Liver (tissue), 9 donors: Measurements from ENCODE around the gene TAS2R5. TPM values are rescaled to one million over a fixed set of nuclear protein-coding genes. Genes with fewer than 3 reads are reported as not detected.

ENCODE experiments used
- DNase-seq: peaks from one replicate; pipeline ENCODE4 v3.0.0-alpha.2; 2017; ENCODE audit warnings: low spot score
- H3K27ac ChIP-seq, 2 donors: one replicate each; pipeline ENCODE4 v1.7.0; 2013; ENCODE audit warnings: inconsistent platforms in 2 of 2, low read length in 2 of 2, control low read depth in 1 of 2, low read depth in 1 of 2, mild to moderate bottlenecking in 1 of 2
- H3K27me3 ChIP-seq, 4 donors: one replicate each; pipeline versions ENCODE4 v1.6.1 to v1.7.0; 2013; ENCODE audit warnings: low read length in 3 of 4, inconsistent platforms in 1 of 4, mild to moderate bottlenecking in 1 of 4, moderate library complexity in 1 of 4; ENCODE audit not compliant: control insufficient read depth in 4 of 4, insufficient read depth in 4 of 4
- H3K36me3 ChIP-seq, 4 donors: one replicate each; pipeline versions ENCODE4 v1.6.1 to v1.7.0; 2013; ENCODE audit warnings: low read length in 3 of 4, mild to moderate bottlenecking in 3 of 4, low read depth in 1 of 4, moderate library complexity in 1 of 4; ENCODE audit not compliant: control insufficient read depth in 4 of 4, insufficient read depth in 3 of 4
- H3K4me1 ChIP-seq, 4 donors: one replicate each; pipeline versions ENCODE4 v1.6.1 to v1.7.0; 2013; ENCODE audit warnings: low read length in 3 of 4, mild to moderate bottlenecking in 3 of 4, moderate library complexity in 1 of 4; ENCODE audit not compliant: control insufficient read depth in 4 of 4, insufficient read depth in 4 of 4
- H3K4me3 ChIP-seq, 3 donors: one replicate each; pipeline versions ENCODE4 v1.6.1 to v1.7.0; 2013; ENCODE audit warnings: low read length in 3 of 3, control low read depth in 1 of 3, low read depth in 1 of 3, mild to moderate bottlenecking in 1 of 3
- H3K9ac ChIP-seq, 2 donors: one replicate each; pipeline ENCODE4 v1.7.0; 2013; ENCODE audit warnings: low read length in 2 of 2, mild to moderate bottlenecking in 2 of 2, moderate library complexity in 2 of 2, control low read depth in 1 of 2, low read depth in 1 of 2
- H3K9me3 ChIP-seq, 4 donors: one replicate each; pipeline versions ENCODE4 v1.6.1 to v1.7.0; 2013; ENCODE audit warnings: low read length in 3 of 4; ENCODE audit not compliant: control insufficient read depth in 4 of 4
- ATF3 ChIP-seq: IDR thresholded peaks from 2 replicates; pipeline ENCODE4 v1.6.1; 2016; ENCODE audit warnings: antibody characterized with exemption
- CTCF ChIP-seq: fragments of 150-350 bp; IDR thresholded peaks from 2 replicates; pipeline ENCODE4 v1.5.1; 2017; ENCODE audit warnings: improper control_type of control experiment, low read depth, low read length; ENCODE audit not compliant: missing input control
- EGR1 ChIP-seq, 2 donors: IDR thresholded peaks; 2 replicates each; pipeline ENCODE4 v1.6.1; 2016 to 2018; ENCODE audit warnings: antibody characterized with exemption in 2 of 2, low read depth in 2 of 2
- FOXA1 ChIP-seq: IDR thresholded peaks from 2 replicates; pipeline ENCODE4 v1.6.1; 2016; ENCODE audit warnings: antibody characterized with exemption
- FOXA2 ChIP-seq: IDR thresholded peaks from 2 replicates; pipeline ENCODE4 v1.6.1; 2016; ENCODE audit warnings: antibody characterized with exemption
- GABPA ChIP-seq, 2 donors: IDR thresholded peaks in 1 of 2; conservative IDR thresholded peaks in 1 of 2; 2 replicates each; pipeline ENCODE4 v1.6.1; 2016; ENCODE audit warnings: antibody characterized with exemption in 2 of 2, mild to moderate bottlenecking in 1 of 2, moderate library complexity in 1 of 2
- HNF4A ChIP-seq, 2 donors: conservative IDR thresholded peaks; 2 replicates each; pipeline ENCODE4 v1.6.1; 2016; ENCODE audit warnings: antibody characterized with exemption in 2 of 2, mild to moderate bottlenecking in 2 of 2
- HNF4G ChIP-seq: IDR thresholded peaks from 2 replicates; pipeline ENCODE4 v1.6.1; 2016; ENCODE audit warnings: antibody characterized with exemption
- JUND ChIP-seq, 2 donors: IDR thresholded peaks; 2 replicates each; pipeline ENCODE4 v1.6.1; 2016; ENCODE audit warnings: antibody characterized with exemption in 2 of 2
- MAX ChIP-seq: IDR thresholded peaks from 2 replicates; pipeline ENCODE4 v1.6.1; 2016; ENCODE audit warnings: antibody characterized with exemption
- RAD21 ChIP-seq, 2 donors: IDR thresholded peaks; 2 replicates each; pipeline ENCODE4 v1.6.1; 2016; ENCODE audit warnings: antibody characterized with exemption in 2 of 2, mild to moderate bottlenecking in 2 of 2
- RXRA ChIP-seq, 2 donors: IDR thresholded peaks; 2 replicates each; pipeline ENCODE4 v1.6.1; 2017 to 2018; ENCODE audit warnings: antibody characterized with exemption in 2 of 2, mild to moderate bottlenecking in 1 of 2
- SP1 ChIP-seq: IDR thresholded peaks from 2 replicates; pipeline ENCODE4 v1.6.1; 2018; ENCODE audit warnings: antibody characterized with exemption, mild to moderate bottlenecking
- TAF1 ChIP-seq: conservative IDR thresholded peaks from 2 replicates; pipeline ENCODE4 v1.6.1; 2016; ENCODE audit warnings: antibody characterized with exemption, mild to moderate bottlenecking
- YY1 ChIP-seq: IDR thresholded peaks from 2 replicates; pipeline ENCODE4 v1.6.1; 2016; ENCODE audit warnings: antibody characterized with exemption, mild to moderate bottlenecking
- ZBTB33 ChIP-seq: IDR thresholded peaks from 2 replicates; pipeline ENCODE4 v1.6.1; 2016; ENCODE audit warnings: antibody characterized with exemption
- WGBS: extraction: QIAGEN DNeasy Blood & Tissue Kit; methylation state at CpG from one replicate; pipeline ENCODE4 v1.1.7; 2013; 5-methylcytosine and 5-hydroxymethylcytosine counted together
- polyA plus RNA-seq, 2 donors: library from polyadenylated mRNA; stranded (reverse) in 1 of 2; unstranded in 1 of 2; fragments of 200-250 nt in 1 of 2; fragments of >200 nt in 1 of 2; fragmentation: Nextera tagmentation in 1 of 2; extraction: Ambion mirVana in 1 of 2; gene quantifications; one replicate each; pipeline versions ENCODE4 v1.2.1 to v1.2.3, GENCODE V29; 2013 to 2015
- total RNA-seq, 2 donors: library from RNA; depleted of rRNA; stranded (reverse); fragments of >200 nt; gene quantifications; one replicate each; pipeline ENCODE4 v1.2.3, GENCODE V29; 2014
- donor health status: healthy.
- donor health status: healthy.
- donor health status: healthy.
- donor health status: healthy.
- donor health status: healthy.

The TAS2R5 gene
- total and polyA plus RNA-seq, 4 donors, result 0.05 to 3.6 (median 0.40) TPM

- TF ChIP-seq TAF1 (no peak), GABPA (IDR thresholded peaks at IDR 0.05 in 1 of 2, conservative IDR thresholded peaks at IDR 0.05 in 1 of 2) (no peak)
Observed at GRCh38 chr7:141838581-141838980, 48.6 kb downstream of the TAS2R5 start (continued).

GRCh38 chr7:141839256-141839655 is 49.2 kb downstream of the TAS2R5 start:
- Histone ChIP-seq H3K27ac (no peak overlapping the region), H3K27me3 (no peaks in the 10 kb centered on the region), H3K4me1 (no peaks in the 10 kb centered on the region), H3K4me3 (no peak overlapping the region), H3K9me3 (no peaks in the 10 kb centered on the region), H3K9ac (no peak overlapping the region), H3K36me3 (no peaks in the 10 kb centered on the region)
- TF ChIP-seq MAX, result no peak
- no peak for TF ChIP-seq ZBTB33
- TF ChIP-seq RAD21 (IDR thresholded peaks at IDR 0.05), result no peak
- TF ChIP-seq CTCF, result no peak
- TF ChIP-seq YY1, result no peak
- no peak for TF ChIP-seq JUND (IDR thresholded peaks at IDR 0.05)
- no peak for TF ChIP-seq FOXA2
- no peak for TF ChIP-seq SP1
- TF ChIP-seq GABPA (IDR thresholded peaks at IDR 0.05 in 1 of 2, conservative IDR thresholded peaks at IDR 0.05 in 1 of 2), result no peak
- TF ChIP-seq HNF4A (conservative IDR thresholded peaks at IDR 0.05), result no peak
- TF ChIP-seq EGR1 (IDR thresholded peaks at IDR 0.05; ENCODE audit: low read depth in 2 of 2), result no peak
- no peak for TF ChIP-seq ATF3
- no peak for TF ChIP-seq TAF1
- no peak for TF ChIP-seq RXRA (IDR thresholded peaks at IDR 0.05)
- WGBS, result 85% methylated on average over 4 of the region's 4 CpGs
- DNase-seq, result no peak

- H3K36me3 ChIP-seq, result no peaks in the 10 kb centered on the region
- H3K27ac ChIP-seq, result no peak overlapping the region
- WGBS, result 96% methylated on average over 5 of the region's 5 CpGs
- H3K4me3 ChIP-seq, result no peak overlapping the region
- no peaks in the 10 kb centered on the region for H3K9me3 ChIP-seq
- no peak for TF ChIP-seq HNF4A (conservative IDR thresholded peaks at IDR 0.05)
- TF ChIP-seq ATF3, result no peak
- TF ChIP-seq FOXA2, result no peak
- no peak for TF ChIP-seq MAX
- TF ChIP-seq EGR1 (IDR thresholded peaks at IDR 0.05; ENCODE audit: low read depth in 2 of 2), result no peak
- no peak for TF ChIP-seq GABPA (IDR thresholded peaks at IDR 0.05 in 1 of 2, conservative IDR thresholded peaks at IDR 0.05 in 1 of 2)
- no peak for TF ChIP-seq CTCF
- no peak for TF ChIP-seq SP1
- no peak for TF ChIP-seq HNF4G
- no peak for TF ChIP-seq ZBTB33
- TF ChIP-seq YY1, result no peak
- TF ChIP-seq FOXA1, result no peak
- no peaks in the 10 kb centered on the region for H3K4me1 ChIP-seq
- no peak for DNase-seq
- H3K9ac ChIP-seq, result no peak overlapping the region
- H3K27me3 ChIP-seq, result no peaks in the 10 kb centered on the region
Observed at GRCh38 chr7:141840708-141841107, 50.7 kb downstream of the TAS2R5 start.
